Stimulated activated CD4-positive, alpha-beta T cell treated with anti-CD3 and anti-CD28 coated beads, Interleukin-1b, Interleukin-23, amount 100 ng/mL, for 4 hours (primary cell): ENCODE results near the gene MLST8.

Experiments used
- DNase-seq, 2 donors: peaks; one replicate each; pipeline ENCODE4 v3.0.0-alpha.2; 2020; ENCODE audit warnings: low read depth in 2 of 2

Gene MLST8

DNA sequence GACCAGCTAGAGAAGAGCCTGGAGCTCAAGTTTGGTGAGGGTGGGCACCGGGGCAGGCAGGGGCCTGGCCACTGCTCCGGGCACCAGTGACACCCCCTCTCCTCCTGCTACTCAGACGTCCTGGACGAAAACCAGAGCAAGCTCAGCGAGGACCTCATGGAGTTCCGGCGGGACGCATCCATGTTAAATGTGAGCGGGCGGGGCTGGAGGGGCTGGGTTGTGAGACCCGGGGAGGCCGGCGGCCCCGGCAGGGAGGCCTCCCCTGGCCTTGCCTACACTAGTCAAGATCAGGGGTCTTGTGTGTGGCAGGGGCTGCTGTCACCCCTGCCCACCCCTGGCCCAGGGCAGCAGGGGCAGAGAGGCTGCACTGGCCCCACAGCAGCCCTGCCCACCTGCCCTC, 31.9 kb upstream of the MLST8 start:
- DNase-seq, result no peak

DNA sequence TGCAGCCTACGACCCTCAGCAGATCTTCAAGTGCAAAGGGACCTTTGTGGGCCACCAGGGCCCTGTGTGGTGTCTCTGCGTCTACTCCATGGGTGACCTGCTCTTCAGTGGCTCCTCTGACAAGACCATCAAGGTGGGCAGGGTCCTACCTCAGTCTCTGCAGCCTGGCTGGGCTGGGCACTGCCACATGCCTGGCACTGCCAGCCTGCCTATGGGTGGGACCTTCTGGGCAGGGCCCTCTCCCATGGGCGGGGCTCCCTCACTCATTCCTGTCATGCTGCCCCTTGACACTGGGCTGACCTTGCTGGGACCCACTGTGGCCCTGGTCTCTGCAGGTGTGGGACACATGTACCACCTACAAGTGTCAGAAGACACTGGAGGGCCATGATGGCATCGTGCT, 31.3 kb upstream of the MLST8 start:
- DNase-seq, result no peak

- no peak for DNase-seq
Observed at GRCh38 chr16:2174396-2175131, 30.7 kb upstream of the MLST8 start.

GRCh38 chr16:2175454-2175853, 29.8 kb upstream of the MLST8 start:
- DNase-seq, result no peak

GRCh38 chr16:2176047-2176446, 29.2 kb upstream of the MLST8 start:
- DNase-seq, result no peak

DNA sequence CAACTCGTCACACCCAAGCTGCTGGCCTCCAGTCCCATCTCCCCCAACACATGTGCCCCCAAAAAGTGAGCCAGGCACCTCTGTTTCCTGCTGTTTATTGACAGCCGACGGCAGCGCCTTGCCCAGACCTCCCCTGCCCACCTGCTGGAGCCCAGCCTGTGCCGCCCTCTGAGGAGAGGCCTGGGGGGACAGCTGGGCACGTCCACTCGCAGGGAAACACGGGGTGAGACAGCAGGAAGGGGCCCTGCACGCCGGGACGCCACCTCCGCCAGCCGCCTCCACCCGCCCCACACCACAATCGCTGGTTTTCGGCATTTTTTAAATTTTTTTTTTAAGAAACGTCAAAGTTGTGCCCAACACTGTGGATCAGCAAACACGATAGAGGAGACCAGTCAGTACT, 28.2 kb upstream of the MLST8 start:
- DNase-seq, result no peak

GRCh38 chr16:2177561-2177960, 27.7 kb upstream of the MLST8 start:
- DNase-seq, result no peak

DNA sequence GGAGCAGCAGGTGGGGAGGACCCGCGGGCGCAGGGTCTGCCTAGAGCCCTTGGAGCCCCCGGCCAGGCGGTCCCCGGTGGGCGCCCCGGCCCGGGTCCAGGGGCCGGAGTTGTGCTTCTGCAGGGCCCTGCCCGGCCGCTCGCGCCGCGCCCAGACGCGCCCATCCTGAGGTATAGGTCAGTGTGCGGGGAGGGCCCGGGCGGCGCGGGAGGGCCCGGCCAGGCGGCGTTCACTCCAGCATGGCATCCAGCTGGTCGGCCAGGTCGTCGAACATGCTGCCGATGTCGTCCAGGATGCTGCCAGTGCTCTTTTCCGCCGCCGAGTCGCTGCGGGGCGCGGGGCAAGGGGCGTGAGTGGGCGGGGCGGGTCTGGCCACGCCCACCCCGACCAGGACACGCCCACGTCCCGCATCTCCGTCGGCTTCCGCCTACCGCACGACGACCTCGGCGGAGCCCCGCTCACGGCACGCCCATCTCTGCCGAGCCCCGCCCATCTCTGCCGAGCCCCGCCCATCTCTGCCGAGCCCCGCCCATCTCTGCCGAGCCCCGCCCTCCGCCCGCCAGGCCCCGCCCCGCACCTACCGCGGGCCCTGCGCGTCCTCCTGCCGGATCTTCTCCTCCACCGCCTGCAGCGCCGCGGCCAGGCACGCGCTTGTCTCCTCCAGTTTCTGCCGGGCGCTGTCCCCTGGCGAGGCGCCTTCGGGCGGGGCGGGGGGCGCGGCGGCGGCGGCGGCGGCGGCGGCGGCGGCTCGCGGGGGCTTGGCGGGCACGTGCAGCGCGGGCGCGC, 26.7 kb upstream of the MLST8 start:
- peak in 1 of 2 donors; percentile 22 for DNase-seq

DNA sequence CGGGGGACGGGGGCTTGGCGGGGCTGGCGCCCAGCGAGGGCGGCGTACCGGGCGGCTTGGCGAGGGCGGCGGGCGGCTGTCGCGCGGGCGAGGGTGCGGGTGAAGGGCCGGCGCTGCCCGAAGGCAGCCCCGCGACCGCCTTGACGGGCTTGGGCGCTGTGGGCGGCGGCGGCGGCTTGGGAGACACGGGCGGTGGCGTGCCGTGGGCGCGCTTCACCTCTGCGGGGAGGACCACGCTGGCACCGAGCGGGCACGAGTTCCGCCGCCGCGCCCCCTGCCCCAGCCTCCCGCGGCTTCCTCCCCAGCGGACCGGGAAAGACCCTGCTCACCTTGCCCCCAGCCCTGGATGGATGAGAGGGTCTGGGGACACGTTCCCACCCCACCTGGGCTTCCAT, 26.1 kb upstream of the MLST8 start:
- no peak for DNase-seq

- DNase-seq, result no peak
Observed at GRCh38 chr16:2179576-2179975, 25.7 kb upstream of the MLST8 start.

- no peak for DNase-seq
Observed at GRCh38 chr16:2180461-2180860, 24.8 kb upstream of the MLST8 start.

DNA sequence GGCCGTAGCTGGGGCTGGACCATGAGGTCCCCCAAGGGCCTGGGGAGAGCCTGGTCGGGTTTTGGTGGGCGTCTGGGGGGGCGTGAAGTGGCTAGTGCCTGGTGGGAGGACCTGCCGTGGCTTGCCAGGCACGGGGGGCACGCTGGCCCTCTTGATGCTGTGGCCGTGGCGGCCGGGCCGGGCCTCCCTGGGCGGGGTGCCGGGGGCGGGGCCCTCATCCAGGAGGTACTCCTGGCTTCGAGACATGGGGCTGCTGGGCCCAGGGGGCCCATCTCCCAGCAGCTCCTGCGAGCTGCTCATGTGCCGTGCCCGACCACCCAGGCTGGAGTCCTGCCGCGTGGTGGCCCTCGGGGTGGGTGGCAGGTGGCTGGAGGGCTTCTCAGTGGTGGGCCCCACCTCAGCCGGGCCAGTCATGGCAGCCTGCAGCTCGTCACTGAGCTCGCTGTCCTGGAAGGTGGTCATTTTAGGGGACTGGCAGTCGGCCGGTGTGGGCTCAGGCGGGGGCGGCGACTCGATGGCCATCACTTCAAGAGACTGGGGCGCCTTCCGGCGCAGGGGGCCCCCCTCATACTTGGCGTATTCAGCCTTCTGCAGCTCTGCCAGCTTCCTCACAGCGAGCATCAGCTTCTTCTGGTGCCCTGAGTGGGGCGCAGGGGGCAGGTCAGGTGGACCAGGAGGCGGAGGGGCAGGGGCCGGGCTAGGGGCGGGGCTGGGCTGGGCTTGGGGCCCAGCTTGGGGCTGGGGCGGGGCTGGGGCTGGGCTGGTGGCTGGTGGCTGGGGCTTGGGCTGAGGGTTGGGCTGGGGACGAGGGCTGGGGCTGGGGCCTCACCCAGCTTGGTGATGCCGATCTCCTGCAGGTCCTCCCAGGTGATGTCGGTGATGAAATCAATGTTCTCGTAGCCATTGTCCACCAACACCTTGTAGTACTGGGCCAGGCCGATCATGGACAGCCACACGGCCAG, 24.0 kb upstream of the MLST8 start:
- no peak for DNase-seq

GRCh38 chr16:2181952-2182351, 23.3 kb upstream of the MLST8 start:
- no peak for DNase-seq

DNA sequence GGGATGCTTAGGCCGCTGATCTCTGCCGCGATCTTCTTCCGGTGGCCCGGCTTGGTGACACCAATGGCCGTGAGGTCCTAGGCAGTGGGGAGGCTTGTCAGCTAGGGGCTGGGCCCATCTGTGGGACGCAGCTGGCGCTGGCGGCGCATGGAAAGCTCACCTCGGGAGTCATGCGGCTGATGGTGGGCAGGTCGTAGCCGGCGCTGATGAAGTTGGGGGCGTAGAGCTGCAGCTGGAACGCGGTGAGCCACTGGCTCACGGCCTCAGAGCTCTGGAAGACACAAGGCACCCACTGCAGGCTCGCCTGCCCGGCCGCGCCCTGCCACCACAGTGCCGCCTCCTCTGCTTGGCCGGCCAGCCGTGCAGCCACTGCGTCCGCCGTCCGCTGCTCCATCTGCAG, 21.6 kb upstream of the MLST8 start:
- DNase-seq, result no peak

DNA sequence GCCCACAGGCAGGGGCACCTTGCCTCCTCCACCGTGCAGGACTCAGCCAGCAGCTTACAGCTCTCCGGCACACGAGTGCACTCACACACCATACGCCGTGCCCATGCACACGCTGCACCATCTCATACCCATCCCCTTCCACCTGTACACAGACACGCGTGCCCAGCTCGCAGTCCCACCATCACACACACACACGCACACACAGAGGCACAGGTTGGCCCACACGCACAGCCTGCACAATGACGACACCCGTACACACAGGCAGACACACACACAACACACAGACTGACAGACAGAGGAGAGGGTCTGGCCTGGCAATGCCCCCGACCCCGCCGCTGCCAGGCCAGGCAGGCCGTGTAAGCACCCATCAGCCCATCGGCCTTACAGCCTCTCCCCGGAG, 20.9 kb upstream of the MLST8 start:
- no peak for DNase-seq

DNA sequence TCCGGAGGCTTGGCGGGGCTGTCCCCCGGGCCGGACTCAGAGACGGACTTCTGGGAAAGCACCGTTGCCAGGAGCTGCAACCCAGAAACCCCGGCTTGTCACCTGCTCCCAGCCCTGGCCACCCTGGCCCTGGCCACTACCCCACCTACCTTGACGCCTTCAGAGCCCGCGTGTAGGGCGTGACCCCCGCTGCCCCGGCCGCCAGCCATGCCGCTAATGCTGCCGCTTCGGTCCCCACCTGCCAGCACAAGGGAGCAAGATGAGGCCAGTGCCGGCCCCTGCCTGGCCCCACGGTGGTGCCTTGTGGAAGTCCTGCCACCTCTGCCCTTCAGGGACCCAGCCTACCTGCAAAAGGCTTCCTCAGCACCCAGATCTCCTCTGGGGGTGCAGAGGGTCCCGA, 20.3 kb upstream of the MLST8 start:
- no peak for DNase-seq

DNA sequence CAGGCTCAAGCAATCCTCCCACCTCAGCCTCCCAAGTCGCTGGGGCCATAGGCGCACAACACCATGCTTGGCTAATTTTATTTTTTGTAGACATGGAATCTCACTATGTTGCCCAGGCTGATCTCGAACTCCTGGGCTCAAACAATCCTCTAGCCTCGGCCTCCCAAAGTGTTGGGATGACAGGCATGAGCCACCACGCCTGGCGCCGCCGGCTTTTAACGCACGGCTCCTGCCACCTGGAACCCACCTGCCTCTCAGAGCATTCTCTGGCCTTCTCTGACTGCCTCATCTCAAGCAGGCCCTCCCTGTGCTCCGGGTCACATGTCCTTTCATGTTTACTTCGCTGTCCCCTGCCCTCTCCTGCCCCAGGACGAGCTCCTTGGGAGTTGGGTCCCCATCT, 19.2 kb upstream of the MLST8 start:
- DNase-seq, result no peak

DNA sequence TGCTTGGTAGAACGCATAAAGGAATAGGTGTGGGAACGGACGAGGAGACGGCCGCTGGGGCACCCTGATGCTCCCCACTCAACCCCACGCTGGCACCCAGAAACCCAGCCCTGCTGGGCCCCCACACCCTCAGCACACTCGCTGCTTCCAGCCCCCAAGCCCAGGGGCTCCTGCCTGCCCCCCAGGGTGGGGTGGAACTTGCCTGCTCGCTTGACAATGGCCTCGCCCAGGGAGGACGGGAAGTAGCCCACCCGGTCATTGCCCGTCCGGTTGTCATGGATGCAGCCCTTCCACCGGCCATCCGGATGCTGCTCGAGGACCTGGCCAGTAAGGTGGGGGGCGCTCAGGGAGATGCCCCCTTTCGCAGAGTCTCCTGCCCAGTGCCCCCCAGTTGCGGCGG, 18.7 kb upstream of the MLST8 start:
- no peak for DNase-seq

- no peak for DNase-seq
Observed at GRCh38 chr16:2187212-2187611, 18.0 kb upstream of the MLST8 start.

DNA sequence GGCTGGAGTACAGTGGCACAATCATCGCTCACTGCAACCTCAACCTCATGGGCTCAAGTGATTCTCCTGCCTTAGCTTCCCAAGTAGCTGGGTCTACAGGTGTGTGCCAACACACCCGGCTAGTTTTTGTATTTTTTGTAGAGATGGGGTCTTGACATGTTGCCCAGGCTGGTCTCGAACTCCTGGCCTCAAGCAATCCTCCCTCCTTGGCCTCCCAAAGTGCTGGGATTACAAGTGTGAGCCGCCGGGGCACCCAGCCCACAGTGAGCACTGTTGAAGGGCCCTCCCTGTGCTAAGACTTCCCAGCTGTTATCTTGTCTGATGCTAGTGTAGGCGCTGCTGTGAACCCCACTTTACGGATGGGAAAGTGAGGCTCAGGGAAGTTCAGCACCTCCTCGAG, 16.9 kb upstream of the MLST8 start:
- DNase-seq, result no peak

DNA sequence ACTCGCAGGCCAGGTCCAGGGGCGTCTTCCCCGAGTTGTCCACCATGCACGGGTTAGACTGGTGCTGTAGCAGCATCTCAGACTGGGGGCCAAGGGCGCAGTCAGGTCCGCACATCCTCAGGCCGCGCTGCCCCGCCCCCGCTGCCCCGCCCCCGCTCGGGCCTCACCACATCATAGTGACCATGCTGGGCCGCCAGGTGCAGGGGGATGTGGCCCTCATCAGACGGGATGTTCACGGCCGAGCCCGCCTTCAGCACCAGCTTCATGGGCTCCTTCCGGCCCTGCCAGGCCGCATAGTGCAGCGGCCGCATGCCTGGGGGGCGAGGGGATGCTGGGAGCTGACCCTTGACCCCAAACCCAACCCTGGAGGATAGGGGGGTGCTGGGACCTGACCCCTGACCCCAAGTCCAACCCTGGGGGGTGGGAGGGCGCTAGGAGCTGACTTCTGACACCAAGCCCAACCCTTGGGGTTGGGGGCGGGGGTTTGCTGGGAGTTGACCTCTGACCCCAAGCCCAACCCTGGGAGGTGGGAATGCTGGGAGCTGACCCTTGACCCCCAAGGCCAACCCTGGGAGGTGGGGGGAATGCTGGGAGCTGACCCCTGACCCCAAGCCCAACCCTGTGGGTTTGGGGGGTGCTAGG, 15.9 kb upstream of the MLST8 start:
- DNase-seq, result no peak
